HG02943 (cell line): ENCODE results near the gene STXBP1.

ENCODE experiments used
- ATAC-seq: cut with Tn5 transposase; IDR thresholded peaks from one replicate; pipeline ENCODE4 v1.9.1; 2021; ENCODE audit warnings: mild to moderate bottlenecking, low read depth, moderate library complexity; ENCODE audit not compliant: unreplicated experiment

The STXBP1 gene

DNA sequence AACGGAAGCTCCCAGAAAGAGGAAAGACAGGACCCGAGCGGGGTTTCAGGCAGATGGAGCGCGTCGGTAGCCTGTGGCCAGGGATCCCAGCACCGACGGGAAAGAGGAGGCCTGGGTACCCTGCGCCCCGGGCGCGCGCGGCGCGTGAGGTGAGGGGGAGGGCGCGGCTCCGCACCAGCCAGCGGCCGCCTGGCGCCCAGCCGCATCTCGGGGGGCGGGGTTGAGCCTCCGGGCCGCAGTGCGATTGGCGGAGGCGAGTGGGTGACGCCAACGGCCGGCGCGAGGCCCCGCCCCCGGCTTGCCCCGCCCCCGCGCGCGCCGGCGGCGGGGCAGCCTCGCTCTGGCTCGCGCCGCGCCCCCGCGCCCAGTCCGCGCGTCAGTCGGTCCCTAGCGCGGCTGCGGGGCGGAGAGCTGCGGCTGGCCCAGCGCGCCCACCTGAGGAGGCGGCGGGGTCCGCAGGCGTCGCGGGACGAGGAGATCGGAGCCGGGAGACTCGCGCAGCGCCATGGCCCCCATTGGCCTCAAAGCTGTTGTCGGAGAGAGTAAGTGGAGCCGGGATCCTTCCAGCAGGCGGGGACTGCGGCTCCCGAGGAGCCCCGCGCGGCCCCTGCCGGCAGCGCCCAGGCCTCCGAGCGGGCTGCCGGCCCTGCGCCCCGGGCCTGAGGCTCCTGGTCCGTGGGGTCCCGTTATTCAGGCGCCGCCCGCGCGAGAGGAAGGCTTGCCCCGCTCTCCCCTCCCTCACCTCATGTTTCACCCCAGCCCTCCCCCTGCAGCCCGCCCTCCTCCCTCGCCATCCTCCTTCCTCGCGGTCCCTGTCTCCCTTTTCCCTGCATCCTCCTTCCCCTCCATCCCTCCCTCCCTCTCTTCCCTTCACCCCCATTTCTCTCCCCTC is at the start of gene STXBP1:
Gene STXBP1, plus strand, starts transcription at position 379 of the 892 bp plus-strand sequence. Its CDS starts 127 bp downstream, at position 506.
- peak; percentile 76 for ATAC-seq

DNA sequence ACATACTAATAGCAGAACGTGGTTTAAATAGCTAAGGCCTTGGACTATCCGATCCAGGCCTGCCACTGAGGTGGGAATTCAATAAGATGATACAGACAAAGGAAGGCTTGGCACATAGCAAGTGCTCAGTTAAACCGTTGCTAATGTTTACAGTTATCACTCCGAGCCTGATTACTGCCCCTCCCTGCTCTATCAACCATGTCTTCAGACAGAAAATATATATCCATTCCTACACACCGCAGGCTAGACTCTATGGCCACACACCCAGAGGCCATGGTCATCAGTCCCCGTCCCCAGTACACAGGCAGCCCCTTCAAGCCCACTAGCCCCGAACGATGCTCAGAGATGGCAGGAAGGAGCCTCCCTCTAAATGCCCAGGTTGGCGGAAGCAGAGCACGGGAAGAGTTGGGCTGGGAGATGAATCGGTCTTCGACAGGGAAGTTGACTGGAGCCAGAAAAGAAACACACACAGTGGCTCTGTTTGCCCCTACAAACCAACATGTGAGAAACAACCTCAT is 49.7 kb upstream of the STXBP1 start:
- ATAC-seq, result no peak

DNA sequence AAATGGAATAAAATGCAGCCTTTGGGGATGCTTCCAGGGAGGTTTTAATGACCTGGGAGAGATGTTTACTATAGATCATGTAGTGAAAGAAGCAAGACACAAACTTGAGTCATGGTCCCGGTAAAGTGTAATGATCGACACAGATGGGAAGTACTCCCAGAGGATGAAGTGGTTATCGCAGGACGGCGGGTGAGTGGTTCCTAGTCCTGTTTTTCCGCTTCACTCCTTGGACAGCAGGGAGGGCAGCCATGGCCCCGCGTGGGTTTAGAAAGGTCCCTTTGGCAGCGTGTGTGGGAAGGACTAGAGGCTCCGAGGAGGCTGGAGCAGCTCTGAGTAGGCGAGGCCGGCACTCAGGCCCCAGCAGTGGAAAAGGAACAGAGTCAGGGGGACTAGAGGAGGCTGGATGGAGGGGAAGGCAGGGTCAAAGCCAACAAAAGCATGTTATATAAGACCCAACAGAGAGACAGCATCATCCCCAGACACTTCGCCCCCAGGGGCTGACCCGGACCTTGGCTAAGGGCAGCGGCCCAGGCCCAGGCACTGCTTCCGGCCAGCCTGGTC is 49.2 kb upstream of the STXBP1 start:
- no peak for ATAC-seq

DNA sequence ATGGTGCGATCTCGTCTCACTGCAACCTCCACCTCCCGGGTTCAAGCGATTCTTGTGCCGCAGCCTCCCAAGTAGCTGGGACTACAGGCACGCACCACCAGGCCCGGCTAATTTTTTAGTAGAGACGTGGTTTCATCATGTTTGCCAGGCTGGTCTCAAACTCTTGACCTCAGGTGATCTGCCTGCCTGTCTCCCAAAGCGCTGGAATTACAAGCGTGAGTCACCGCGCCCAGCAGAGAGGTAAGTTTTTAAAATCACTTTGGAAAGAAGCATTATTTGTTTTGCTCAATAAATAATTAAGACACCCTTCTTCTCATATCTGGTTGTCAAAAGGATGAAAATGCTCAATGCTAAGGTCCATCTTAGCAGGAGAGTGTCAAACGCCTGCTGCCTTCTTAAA is 48.5 kb upstream of the STXBP1 start:
- no peak for ATAC-seq

DNA sequence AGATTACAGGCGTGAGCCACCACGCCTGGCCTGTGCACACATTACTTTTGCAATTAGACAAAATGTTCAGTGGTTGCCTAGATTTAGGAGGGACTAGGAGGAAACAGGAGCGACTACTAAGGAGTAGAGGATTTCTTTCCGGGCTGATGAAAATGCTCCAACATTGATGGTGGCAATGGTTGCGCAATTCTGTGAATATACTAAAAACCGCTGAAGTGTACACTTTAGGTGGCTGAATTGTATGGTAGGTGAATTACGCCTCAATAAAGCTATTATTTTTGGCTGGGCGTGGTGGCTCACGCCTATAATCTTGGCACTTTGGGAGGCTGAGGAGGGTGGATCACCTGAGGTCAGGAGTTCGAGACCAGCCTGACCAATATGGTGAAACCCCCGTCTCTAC is 46.8 kb upstream of the STXBP1 start:
- no peak for ATAC-seq

GRCh38 chr9:127566351-127567001 is 45.6 kb upstream of the STXBP1 start:
- ATAC-seq, result no peak

DNA sequence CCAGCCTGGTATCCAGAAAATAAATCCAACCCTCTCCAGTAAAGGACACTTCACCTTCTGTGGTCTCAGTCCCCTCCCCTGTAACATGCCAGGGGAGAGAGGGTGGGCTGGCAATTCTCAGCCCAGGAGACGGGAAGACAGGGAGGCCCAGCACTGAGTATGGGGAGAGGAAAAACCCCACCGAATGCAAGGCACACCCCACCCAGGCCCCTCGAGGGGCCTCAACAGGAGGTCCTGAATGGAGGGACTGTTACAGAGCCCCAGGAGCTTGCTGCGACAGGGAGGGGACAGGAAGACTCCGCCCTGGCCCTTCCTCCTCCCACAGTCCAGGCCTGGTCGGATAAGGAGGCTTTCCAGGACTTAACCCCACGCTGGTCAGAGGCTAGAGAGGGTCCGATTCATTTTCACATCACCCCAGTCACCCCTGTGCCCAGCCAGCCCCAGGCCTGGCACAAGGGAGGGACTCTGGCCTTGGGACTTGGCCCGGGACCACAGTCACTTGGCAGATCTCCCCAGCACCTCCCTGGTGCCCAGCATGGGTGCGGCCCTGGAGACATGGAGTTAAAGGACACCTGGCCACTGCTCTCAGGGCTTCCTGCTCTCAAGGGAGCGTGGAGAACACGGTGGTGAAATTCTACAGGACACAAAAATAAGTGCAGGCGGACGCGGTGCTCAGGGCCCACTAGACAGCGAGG is 44.9 kb upstream of the STXBP1 start:
- no peak for ATAC-seq

GRCh38 chr9:127567730-127568617 is 44.1 kb upstream of the STXBP1 start:
- ATAC-seq, result no peak

GRCh38 chr9:127568618-127568970 is 43.5 kb upstream of the STXBP1 start:
- no peak for ATAC-seq

GRCh38 chr9:127568971-127569885 is 42.8 kb upstream of the STXBP1 start:
- ATAC-seq, result no peak

DNA sequence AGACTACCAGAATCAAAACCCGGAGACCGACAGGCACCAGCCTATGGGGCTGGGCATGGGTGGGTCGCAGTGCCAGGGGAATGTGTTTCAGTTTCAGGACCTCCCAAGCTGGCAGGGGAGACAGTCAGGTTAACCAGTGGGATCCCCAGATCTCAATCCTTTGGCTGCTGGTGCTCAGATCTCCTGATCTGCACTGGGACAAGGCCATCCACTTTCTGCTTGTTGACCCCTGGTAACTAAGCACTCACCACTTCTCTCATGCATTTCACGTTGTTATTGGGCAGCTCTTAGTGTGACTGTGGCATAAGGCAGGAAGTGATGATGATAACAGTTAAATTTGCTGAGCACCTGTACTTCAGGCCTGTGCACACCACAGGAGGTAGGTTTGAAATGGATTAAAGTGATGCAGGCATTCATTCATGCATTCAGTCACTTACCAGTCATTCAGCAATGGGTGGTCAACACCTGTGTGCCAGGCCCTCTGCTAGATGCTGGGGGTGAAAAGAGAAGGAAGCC is 42.1 kb upstream of the STXBP1 start:
- ATAC-seq, result no peak

DNA sequence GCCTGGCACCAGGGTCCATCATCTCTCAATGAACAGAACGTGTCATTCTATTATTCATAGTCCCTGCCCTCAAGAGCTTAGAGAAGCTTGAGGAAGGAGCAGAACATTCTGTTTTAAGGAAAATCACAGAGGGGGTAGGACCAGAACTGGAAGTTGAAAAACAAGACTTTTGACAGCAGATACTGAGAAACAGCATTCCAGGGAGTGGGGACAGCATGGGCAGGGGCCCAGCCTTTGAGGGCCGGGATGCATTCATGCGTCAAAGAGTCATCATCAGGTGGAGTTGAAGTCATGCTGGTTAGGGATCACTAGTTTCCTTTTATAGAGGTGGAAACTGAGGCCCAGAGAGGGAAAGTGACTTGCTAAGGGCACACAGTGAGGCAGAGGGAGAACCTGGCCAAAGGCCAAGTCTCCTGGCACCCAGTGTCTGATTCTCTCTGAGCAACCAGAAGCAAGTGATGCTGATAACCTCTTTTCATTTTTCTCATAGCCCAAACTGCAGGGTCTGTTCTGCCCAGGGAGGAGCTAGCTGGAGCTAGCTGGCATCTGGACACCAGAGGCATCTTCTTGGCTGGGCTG is 41.5 kb upstream of the STXBP1 start:
- no peak for ATAC-seq

DNA sequence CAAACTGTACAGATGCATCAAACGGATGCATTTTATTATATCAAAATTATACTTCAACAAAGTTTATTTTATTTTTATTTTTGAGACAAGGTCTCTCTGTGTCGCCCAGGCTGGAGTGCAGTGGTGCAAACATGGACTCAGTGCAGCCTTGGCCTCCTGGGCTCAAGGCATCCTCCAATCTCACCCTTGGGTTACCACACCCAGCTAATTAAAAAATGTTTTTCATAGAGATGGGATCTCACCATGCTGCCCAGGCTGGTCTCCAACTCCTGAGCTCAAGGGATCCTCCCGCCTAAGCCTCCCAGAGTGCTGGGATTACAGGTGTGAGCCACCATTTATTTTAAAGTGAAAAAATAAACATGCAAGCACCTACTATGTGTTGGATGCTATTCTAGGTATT is 40.1 kb upstream of the STXBP1 start:
- ATAC-seq, result no peak

DNA sequence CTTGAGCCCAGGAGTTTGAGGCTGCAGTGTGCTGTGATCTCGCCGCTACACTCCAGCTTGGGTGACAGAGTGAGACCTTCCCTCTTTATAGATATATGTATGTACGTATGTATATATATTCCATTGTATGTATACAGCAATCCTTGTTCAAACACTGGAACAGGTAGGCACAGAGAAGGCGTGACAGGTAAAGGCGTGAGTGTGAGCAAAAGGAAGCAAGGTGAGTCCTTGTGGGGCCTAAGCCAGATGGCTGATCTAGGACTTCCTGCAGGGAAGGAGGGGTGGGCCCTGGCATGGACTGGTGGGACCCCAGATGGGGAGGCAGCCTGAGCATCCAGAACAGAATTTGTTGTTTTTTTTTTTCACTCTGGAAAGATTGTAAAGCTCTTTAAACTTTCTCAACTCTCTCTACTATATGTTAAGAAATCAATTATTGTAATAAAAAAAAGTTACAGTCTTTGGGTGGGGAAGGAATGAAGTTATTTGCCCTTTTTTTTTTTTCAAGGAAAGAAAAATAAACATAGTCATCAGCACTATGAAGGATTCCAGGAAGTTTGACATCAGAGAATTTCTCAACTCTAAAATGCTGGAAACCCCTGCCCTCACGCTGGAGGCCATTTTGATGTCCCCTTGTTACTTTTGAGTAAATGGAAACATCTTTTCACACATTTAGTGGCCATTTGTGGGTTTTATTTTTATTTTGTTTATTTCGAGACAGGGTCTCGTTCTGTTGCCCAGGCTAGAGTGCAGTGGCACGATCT is 38.9 kb upstream of the STXBP1 start:
- ATAC-seq, result no peak

DNA sequence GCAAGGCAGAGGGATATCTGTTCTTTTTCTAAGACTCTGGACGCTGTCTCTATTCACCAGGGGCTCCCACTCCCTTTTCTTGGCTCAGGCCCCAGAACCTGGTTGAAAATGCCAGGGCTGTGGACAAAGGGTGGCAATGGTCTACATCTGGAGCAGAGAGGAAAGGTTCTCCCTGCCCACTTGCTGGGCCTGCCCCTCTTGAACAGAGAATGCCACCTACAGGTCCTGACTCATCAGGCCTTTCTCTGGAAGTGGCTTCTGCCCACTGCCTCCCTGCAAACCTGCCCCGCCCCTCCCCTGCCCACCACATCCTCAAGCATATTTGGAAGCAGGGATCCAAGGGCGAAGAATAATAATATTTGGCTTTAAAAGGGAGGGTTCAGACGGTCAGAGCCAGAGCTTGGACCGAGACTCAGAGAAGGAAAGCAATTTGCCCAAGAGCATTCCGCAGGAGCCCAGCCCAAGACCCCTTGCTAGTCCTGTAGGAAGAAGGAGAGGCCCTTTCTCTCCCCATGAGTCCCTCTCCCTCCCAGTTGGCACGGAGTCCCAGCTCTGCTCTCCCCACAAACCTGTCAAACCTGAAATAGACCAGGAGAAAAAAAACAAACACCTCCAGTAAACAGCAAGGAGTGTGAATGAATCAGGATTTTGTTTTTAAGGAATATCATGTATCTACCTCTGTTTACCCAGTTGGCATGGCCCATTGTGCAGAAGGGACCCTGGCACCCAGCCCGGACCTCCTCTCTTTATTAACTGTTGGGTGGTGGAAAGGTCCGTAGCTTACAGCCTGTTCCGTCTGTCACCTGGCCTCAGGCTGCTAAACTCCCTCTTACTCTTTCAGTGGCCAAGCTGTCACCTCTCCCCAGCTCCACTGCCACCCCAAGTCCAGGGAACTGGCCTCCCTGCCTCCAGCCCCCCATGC is 37.7 kb upstream of the STXBP1 start:
- no peak for ATAC-seq
